ENCODE results near the gene KRTAP19-1.
"Not testable (repeated sequence)": the region's sequence is repeated elsewhere in the genome, so short reads cannot be mapped to it uniquely, and the experiment has no call there.

Gene KRTAP19-1

GRCh38 chr21:30480145-30480544, at the start of gene KRTAP19-1:
KRTAP19-1 (minus strand) TSS chr21:30480367; CDS start chr21:30480317, 50 bp downstream.
- no peak for DNase-seq

- no peak for DNase-seq
Measured at GRCh38 chr21:30518876-30519275, 38.7 kb upstream of the KRTAP19-1 start.

GRCh38 chr21:30515681-30516080, 35.5 kb upstream of the KRTAP19-1 start:
- DNase-seq = no peak

GRCh38 chr21:30505621-30506205, 25.5 kb upstream of the KRTAP19-1 start:
- not testable (repeated sequence) for DNase-seq

- DNase-seq = no peak
Measured at GRCh38 chr21:30502041-30502440, 21.9 kb upstream of the KRTAP19-1 start, which contains the start of gene KRTAP19-5. KRTAP19-5 (minus strand) TSS chr21:30502141; CDS start chr21:30502090, 51 bp downstream.

GRCh38 chr21:30497065-30497464, 16.9 kb upstream of the KRTAP19-1 start, which contains the start of gene KRTAP19-4:
KRTAP19-4 (minus strand) TSS chr21:30497165; CDS start chr21:30497110, 55 bp downstream.
- no peak for DNase-seq

GRCh38 chr21:30491963-30492428, 11.8 kb upstream of the KRTAP19-1 start, which contains the start of gene KRTAP19-3:
KRTAP19-3 (minus strand) TSS chr21:30492013; CDS start chr21:30491957, 56 bp downstream.
- no peak for DNase-seq

GRCh38 chr21:30487336-30487735, 7.2 kb upstream of the KRTAP19-1 start, which contains the start of gene KRTAP19-2:
KRTAP19-2 (minus strand) TSS chr21:30487436; CDS start chr21:30487348, 88 bp downstream.
- no peak for DNase-seq

GRCh38 chr21:30486180-30486579, 6.0 kb upstream of the KRTAP19-1 start:
- no peak for DNase-seq

- DNase-seq = no peak
Measured at GRCh38 chr21:30482130-30482529, 2.0 kb upstream of the KRTAP19-1 start.

GRCh38 chr21:30479259-30479658, 908 bp downstream of the KRTAP19-1 start:
- no peak for DNase-seq

- DNase-seq = no peak
Measured at GRCh38 chr21:30478004-30478403, 2.2 kb downstream of the KRTAP19-1 start.

GRCh38 chr21:30468900-30469714, 11.1 kb downstream of the KRTAP19-1 start:
- no peak for DNase-seq

GRCh38 chr21:30463713-30464112, 16.5 kb downstream of the KRTAP19-1 start:
- DNase-seq = peak; percentile 39 to 63

GRCh38 chr21:30448514-30448913, 31.7 kb downstream of the KRTAP19-1 start:
- no peak for DNase-seq

GRCh38 chr21:30447056-30447455, 33.1 kb downstream of the KRTAP19-1 start:
- peak; percentile 23 to 58 for DNase-seq

GRCh38 chr21:30444204-30444603, 36.0 kb downstream of the KRTAP19-1 start:
- no peak for DNase-seq

GRCh38 chr21:30443226-30443625, 36.9 kb downstream of the KRTAP19-1 start:
- no peak for DNase-seq

GRCh38 chr21:30439975-30440374, 40.2 kb downstream of the KRTAP19-1 start, which contains the start of gene KRTAP15-1:
KRTAP15-1 (plus strand) TSS chr21:30440275; CDS start chr21:30440328, 53 bp downstream.
- no peak for DNase-seq

GRCh38 chr21:30437010-30437565, 43.1 kb downstream of the KRTAP19-1 start:
- DNase-seq = no peak

GRCh38 chr21:30434033-30434631, 46.0 kb downstream of the KRTAP19-1 start:
- DNase-seq = peak; percentile 49 to 64

- DNase-seq = no peak
Measured at GRCh38 chr21:30430170-30430655, 50.0 kb downstream of the KRTAP19-1 start, which contains the start of gene KRTAP13-4. KRTAP13-4 (plus strand) TSS chr21:30430220; CDS start chr21:30430276, 56 bp downstream.

All from Kasumi-1 (cell line).